GM21526 (cell line): ENCODE results near the gene METTL16.

Experiments
- ATAC-seq: cut with Tn5 transposase; IDR thresholded peaks from one replicate; pipeline ENCODE4 v1.9.1; 2021; ENCODE audit warnings: moderate library complexity; ENCODE audit not compliant: unreplicated experiment, low FRiP score

Gene METTL16

GRCh38 chr17:2418572-2418971, 93.1 kb downstream of the METTL16 start:
- ATAC-seq = no peak

- ATAC-seq = no peak
Measured at GRCh38 chr17:2416010-2416734, 95.5 kb downstream of the METTL16 start.

GRCh38 chr17:2415081-2415480, 96.6 kb downstream of the METTL16 start:
- no peak for ATAC-seq

- no peak for ATAC-seq
Measured at GRCh38 chr17:2414446-2415064, 97.1 kb downstream of the METTL16 start.

DNA sequence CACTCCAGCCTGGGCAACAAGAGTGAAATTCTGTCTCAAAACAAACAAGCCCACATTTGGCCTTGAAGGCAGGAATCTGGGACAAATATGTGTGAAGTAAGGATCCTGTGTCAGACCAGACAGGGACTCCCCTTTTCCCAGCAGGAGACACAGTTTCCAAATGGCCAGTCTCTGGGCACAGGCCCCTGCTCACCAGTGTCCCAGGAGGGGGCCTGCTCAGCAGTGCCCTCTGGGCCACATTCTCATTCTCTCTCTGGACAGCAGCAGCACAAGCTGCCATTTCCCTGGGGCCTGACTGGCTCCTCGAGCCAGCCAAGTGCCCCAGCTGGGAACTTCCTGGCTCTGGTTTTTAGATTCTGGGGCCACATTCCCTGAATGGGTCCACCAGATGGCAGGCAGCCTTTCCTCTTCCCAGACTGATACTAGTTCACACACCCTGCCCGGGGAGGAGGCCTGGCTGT, 99.1 kb downstream of the METTL16 start:
- no peak for ATAC-seq

- no peak for ATAC-seq
Measured at GRCh38 chr17:2410951-2411350, 100.7 kb downstream of the METTL16 start.

GRCh38 chr17:2406903-2407790, 104.5 kb downstream of the METTL16 start:
- ATAC-seq = no peak

- ATAC-seq = no peak
Measured at GRCh38 chr17:2406271-2406902, 105.3 kb downstream of the METTL16 start.

DNA sequence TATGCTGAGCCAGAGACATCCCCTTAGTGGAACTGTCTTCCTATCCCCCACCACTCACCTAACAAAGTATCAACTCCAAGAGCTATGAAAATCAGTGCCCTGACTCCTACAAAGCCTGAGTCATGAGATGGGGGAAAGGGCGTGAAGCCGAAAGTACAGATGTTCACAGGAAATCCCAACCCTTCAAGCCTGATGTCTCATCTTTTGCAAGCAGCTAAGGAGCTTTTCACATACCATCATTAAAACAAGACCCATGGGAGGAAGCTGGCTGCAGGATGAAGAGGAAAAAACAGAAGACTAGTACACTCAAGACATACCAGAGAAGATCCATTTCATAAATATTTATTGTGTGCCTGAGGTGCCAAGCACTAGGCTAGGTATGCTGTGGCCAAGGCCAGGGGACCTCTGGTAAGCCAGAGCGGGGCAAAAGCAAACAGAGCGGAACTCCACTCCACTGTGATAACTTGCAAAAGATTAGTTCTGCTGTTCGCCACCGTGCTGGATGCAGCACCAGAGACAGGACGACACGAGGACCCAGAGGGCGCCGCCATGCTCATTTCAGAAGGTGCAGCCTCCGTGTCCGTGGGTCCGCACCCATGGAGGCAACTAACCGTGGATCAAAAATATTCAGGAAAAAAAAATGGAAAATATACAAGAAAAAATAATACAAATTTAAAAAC, 106.3 kb downstream of the METTL16 start:
- no peak for ATAC-seq

GRCh38 chr17:2403044-2403443, 108.6 kb downstream of the METTL16 start:
- no peak for ATAC-seq

DNA sequence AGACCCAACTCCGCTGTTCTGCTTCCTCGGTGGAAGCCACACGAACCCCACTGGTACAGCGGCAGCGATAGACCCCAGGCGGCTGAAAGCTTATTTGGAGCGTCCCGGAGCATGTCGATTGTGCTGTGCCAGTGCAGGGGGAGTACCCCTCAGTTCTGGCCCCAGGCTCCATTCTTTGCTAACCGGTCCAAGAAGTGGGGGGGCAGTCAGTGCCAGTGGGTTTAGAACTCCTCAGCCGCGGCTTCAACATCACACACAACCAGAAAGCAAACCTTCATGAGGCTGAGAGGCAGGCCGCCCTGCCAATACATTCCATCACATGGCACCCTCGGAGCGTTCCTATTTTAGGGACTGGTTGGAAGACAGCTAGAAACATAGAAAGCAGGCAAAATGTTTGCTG, 109.1 kb downstream of the METTL16 start:
- ATAC-seq = no peak

GRCh38 chr17:2401426-2402221, 110.1 kb downstream of the METTL16 start:
- ATAC-seq = peak; percentile 38

DNA sequence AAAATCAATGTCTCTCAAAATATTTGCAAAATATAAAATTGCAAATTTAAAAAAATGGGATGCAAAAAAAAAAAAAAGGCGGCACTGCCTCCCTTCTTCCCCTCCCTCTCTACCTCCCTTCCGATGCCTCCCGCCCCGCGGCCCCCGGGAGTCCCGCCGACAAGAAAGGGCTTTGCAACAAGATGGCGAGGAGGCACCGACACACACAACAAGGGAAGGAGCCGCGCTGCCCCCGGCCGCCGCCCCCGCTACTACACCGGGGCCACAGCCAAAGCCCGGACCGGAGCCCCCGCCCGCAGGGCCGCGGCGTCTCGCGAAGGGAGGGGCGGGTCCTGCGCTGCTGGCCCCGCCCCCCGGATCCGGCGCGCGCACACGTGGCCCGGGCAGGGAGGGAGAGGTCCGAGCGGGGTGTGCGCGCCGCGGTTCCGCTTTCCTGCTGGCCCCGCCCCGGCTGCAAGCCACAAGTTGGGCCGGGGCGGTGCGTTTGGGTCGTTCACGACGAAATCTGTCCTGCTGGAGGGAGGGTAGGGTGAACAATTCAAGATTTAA, 110.7 kb downstream of the METTL16 start, which contains the start of gene MNT:
Gene MNT, minus strand, starts transcription at position 184 of the 549 bp plus-strand sequence. CDS start 348 bp downstream, outside the sequence.
- peak; percentile 32 for ATAC-seq

GRCh38 chr17:2400474-2400866, 111.2 kb downstream of the METTL16 start:
- ATAC-seq = no peak

DNA sequence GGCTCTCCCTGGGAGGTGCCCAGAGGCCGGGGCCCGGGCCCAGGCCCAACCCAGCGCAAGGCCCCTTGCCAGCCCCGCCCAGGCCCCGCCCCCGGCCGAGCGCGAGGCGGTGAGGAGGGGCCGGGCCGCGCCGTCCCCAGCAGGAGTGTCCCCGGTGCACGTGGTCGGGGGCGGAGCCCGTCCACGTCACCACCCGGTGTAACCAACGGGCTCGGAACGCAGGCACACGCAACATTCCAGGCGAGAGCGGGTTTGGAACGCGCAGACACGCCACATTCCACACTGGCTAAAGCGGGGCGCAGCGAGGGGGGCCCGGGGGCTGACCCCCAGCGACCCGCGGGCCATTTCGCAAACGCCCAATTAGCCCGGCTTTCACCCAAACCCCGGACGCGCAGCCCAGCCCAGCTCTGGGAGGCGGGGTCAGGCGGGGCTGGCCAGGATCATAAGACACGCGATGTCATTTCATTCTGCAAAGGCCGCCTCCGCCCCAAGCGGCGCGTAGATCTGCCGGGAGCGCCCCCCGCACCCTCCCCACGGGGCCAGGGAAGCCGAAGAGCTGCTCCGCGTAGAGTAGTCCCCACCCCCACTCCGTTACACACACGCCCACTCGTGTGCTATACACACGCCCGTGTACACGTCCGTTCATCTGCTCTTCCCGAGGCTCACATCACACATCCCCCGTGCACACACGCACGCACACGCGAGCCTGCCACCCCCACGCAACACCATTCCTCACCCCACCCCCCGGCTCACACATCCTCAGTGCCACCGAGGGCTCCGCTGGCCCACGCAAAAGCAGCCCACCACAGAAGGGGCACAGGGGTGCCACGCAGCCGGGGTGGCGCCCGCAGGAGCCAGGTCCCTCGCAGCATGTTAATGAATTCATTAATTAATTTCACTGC, 111.9 kb downstream of the METTL16 start:
- ATAC-seq = peak; percentile 32

GRCh38 chr17:2398655-2399571, 112.8 kb downstream of the METTL16 start:
- no peak for ATAC-seq

DNA sequence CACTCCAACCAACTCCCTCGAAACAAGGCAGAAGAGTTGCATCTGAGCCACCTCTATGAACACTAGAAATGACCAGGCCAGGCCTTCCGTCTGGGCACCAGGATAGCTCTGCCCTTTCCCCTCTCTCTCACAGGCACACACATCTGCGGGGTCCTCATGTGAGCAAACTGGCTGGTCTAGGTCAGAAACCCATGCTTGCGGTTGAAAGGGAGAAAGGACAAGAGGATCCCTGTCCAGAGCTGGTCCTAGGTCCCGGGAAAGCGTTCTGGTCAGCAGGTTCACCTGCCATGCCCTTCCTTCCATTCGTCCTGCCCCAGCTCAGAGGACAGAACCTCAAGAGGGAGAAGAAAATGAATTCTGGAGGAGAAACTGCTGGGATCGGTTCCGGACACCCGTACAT, 113.5 kb downstream of the METTL16 start:
- no peak for ATAC-seq
